HG02571 (cell line): ENCODE results near the gene HRH2.

Experiments used
- ATAC-seq: cut with Tn5 transposase; IDR thresholded peaks from one replicate; pipeline ENCODE4 v1.9.1; 2021; ENCODE audit warnings: mild to moderate bottlenecking, moderate library complexity; ENCODE audit not compliant: unreplicated experiment

HRH2 gene

GRCh38 chr5:175675873-175676272 lies 18.0 kb downstream of the HRH2 start:
- no peak for ATAC-seq

GRCh38 chr5:175677571-175677970 lies 19.7 kb downstream of the HRH2 start:
- ATAC-seq = no peak

- ATAC-seq = no peak
Measured at GRCh38 chr5:175678074-175678473, 20.2 kb downstream of the HRH2 start.

- no peak for ATAC-seq
Measured at GRCh38 chr5:175679411-175679810, 21.5 kb downstream of the HRH2 start.

GRCh38 chr5:175680020-175680419 lies 22.1 kb downstream of the HRH2 start:
- ATAC-seq = no peak

GRCh38 chr5:175680463-175680862 lies 22.6 kb downstream of the HRH2 start:
- no peak for ATAC-seq

- no peak for ATAC-seq
Measured at GRCh38 chr5:175681045-175681967, 23.4 kb downstream of the HRH2 start.

GRCh38 chr5:175681968-175682340 lies 24.1 kb downstream of the HRH2 start:
- ATAC-seq = no peak

GRCh38 chr5:175682664-175683063 lies 24.8 kb downstream of the HRH2 start:
- no peak for ATAC-seq

- no peak for ATAC-seq
Measured at GRCh38 chr5:175683231-175683630, 25.4 kb downstream of the HRH2 start.

- no peak for ATAC-seq
Measured at GRCh38 chr5:175683921-175684320, 26.1 kb downstream of the HRH2 start.

- no peak for ATAC-seq
Measured at GRCh38 chr5:175684931-175685330, 27.1 kb downstream of the HRH2 start.

GRCh38 chr5:175685701-175686350 lies 28.0 kb downstream of the HRH2 start:
- no peak for ATAC-seq

- ATAC-seq = no peak
Measured at GRCh38 chr5:175686396-175686795, 28.5 kb downstream of the HRH2 start.

- ATAC-seq = no peak
Measured at GRCh38 chr5:175686826-175687225, 29.0 kb downstream of the HRH2 start.

- no peak for ATAC-seq
Measured at GRCh38 chr5:175687231-175687701, 29.4 kb downstream of the HRH2 start.

- ATAC-seq = no peak
Measured at GRCh38 chr5:175688352-175689146, 30.7 kb downstream of the HRH2 start.

- no peak for ATAC-seq
Measured at GRCh38 chr5:175689147-175689991, 31.5 kb downstream of the HRH2 start.

- ATAC-seq = no peak
Measured at GRCh38 chr5:175690025-175690424, 32.2 kb downstream of the HRH2 start.

GRCh38 chr5:175690586-175690985 lies 32.7 kb downstream of the HRH2 start:
- no peak for ATAC-seq
